Measurements from ENCODE around the gene EFEMP1.
"Not testable (repeated sequence)": the region's sequence is repeated elsewhere in the genome, so short reads cannot be mapped to it uniquely, and the experiment has no call there.

The EFEMP1 gene

GRCh38 chr2:55846426-55846825 is 77.2 kb downstream of the EFEMP1 start:
- no peak overlapping the region for H3K4me3 ChIP-seq
- no peaks in the 10 kb centered on the region for H3K27me3 ChIP-seq
- no peaks in the 10 kb centered on the region for H4K20me1 ChIP-seq
- H3K4me1 ChIP-seq: peaks cover 14 to 68% (median 21%) of the 10 kb centered on the region in 10 experiments; a peak in 15 of 20 replicates
- H3K36me3 ChIP-seq: no peaks in the 10 kb centered on the region
- peaks cover 0 to 36% (median 20%) of the 10 kb centered on the region in 11 experiments; a peak in 18 of 22 replicates for H3K9me3 ChIP-seq (replicated peaks in 1 of 11)
- no peak overlapping the region for H3K4me2 ChIP-seq
- no peak overlapping the region for H3K9ac ChIP-seq
- TF ChIP-seq Cebpa-rat (IDR thresholded peaks at IDR 0.05): no peak
- peak overlapping the region in 2 of 11 experiments; percentile 78 to 90; a peak in 3 of 22 replicates for H3K27ac ChIP-seq

GRCh38 chr2:55844986-55845385 is 78.6 kb downstream of the EFEMP1 start:
- peaks cover 14 to 81% (median 24%) of the 10 kb centered on the region in 10 experiments; a peak in 15 of 20 replicates for H3K4me1 ChIP-seq
- no peaks in the 10 kb centered on the region for H3K27me3 ChIP-seq
- no peak overlapping the region for H3K4me3 ChIP-seq
- no peaks in the 10 kb centered on the region for H3K36me3 ChIP-seq
- no peaks in the 10 kb centered on the region for H4K20me1 ChIP-seq
- no peak for TF ChIP-seq Cebpa-rat (IDR thresholded peaks at IDR 0.05)
- H3K9me3 ChIP-seq (replicated peaks in 1 of 11): peaks cover 0 to 35% (median 20%) of the 10 kb centered on the region in 11 experiments; a peak in 18 of 22 replicates
- peak overlapping the region in 3 of 11 experiments; percentile 8 to 64 (median 62); a peak in 5 of 22 replicates for H3K4me2 ChIP-seq
- H3K9ac ChIP-seq: peak overlapping the region in 1 of 11 experiments; percentile 62; a peak in 1 of 22 replicates
- H3K27ac ChIP-seq: peak overlapping the region in 4 of 11 experiments; percentile 39 to 90 (median 75); a peak in 5 of 22 replicates

GRCh38 chr2:55843994-55844345 is 79.6 kb downstream of the EFEMP1 start:
- H3K9ac ChIP-seq: peak overlapping the region in 1 of 11 experiments; percentile 68; a peak in 1 of 22 replicates
- no peaks in the 10 kb centered on the region for H3K36me3 ChIP-seq
- H3K27me3 ChIP-seq: no peaks in the 10 kb centered on the region
- peaks cover 0 to 35% (median 20%) of the 10 kb centered on the region in 11 experiments; a peak in 18 of 22 replicates for H3K9me3 ChIP-seq (replicated peaks in 1 of 11)
- H3K27ac ChIP-seq: peak overlapping the region in 4 of 11 experiments; percentile 50 to 90 (median 75); a peak in 6 of 22 replicates
- no peak overlapping the region for H3K4me3 ChIP-seq
- no peaks in the 10 kb centered on the region for H4K20me1 ChIP-seq
- H3K4me1 ChIP-seq: peaks cover 14 to 87% (median 23%) of the 10 kb centered on the region in 10 experiments; a peak in 15 of 20 replicates
- H3K4me2 ChIP-seq: peak overlapping the region in 8 of 11 experiments; percentile 3 to 69 (median 34); a peak in 12 of 22 replicates
- TF ChIP-seq Cebpa-rat (IDR thresholded peaks at IDR 0.05): no peak

- Histone ChIP-seq H4K20me1 (no peaks in the 10 kb centered on the region), H3K27ac (peak overlapping the region in 5 of 11 experiments; percentile 38 to 90 (median 72); a peak in 9 of 22 replicates), H3K4me2 (peak overlapping the region in 8 of 11 experiments; percentile 3 to 69 (median 34); a peak in 13 of 22 replicates), H3K9me3 (replicated peaks in 1 of 11) (peaks cover 0 to 37% (median 20%) of the 10 kb centered on the region in 11 experiments; a peak in 18 of 22 replicates), H3K9ac (peak overlapping the region in 2 of 11 experiments; percentile 38 to 68; a peak in 3 of 22 replicates), H3K4me1 (peaks cover 9 to 88% (median 17%) of the 10 kb centered on the region in 10 experiments; a peak in 15 of 20 replicates), H3K4me3 (no peak overlapping the region), H3K27me3 (no peaks in the 10 kb centered on the region), H3K36me3 (no peaks in the 10 kb centered on the region)
- no peak for TF ChIP-seq Cebpa-rat (IDR thresholded peaks at IDR 0.05)
These were observed 80.2 kb downstream of the EFEMP1 start for GRCh38 chr2:55843096-55843993.

GRCh38 chr2:55842046-55842445 is 81.5 kb downstream of the EFEMP1 start:
- H3K36me3 ChIP-seq: no peaks in the 10 kb centered on the region
- H3K27me3 ChIP-seq: no peaks in the 10 kb centered on the region
- no peak overlapping the region for H3K9ac ChIP-seq
- H3K27ac ChIP-seq: peak overlapping the region in 3 of 11 experiments; percentile 6 to 90 (median 72); a peak in 5 of 22 replicates
- H3K4me1 ChIP-seq: peaks cover 6 to 80% (median 13%) of the 10 kb centered on the region in 10 experiments; a peak in 14 of 20 replicates
- no peak for TF ChIP-seq Cebpa-rat (IDR thresholded peaks at IDR 0.05)
- H4K20me1 ChIP-seq: no peaks in the 10 kb centered on the region
- peaks cover 0 to 48% (median 26%) of the 10 kb centered on the region in 11 experiments; a peak in 18 of 22 replicates for H3K9me3 ChIP-seq (replicated peaks in 1 of 11)
- H3K4me3 ChIP-seq: no peak overlapping the region
- H3K4me2 ChIP-seq: peak overlapping the region in 3 of 11 experiments; percentile 62 to 69 (median 64); a peak in 6 of 22 replicates

- Histone ChIP-seq H3K4me3 (no peak overlapping the region), H3K27ac (no peak overlapping the region), H3K4me2 (peak overlapping the region in 3 of 11 experiments; percentile 2 to 21 (median 4); a peak in 2 of 22 replicates), H4K20me1 (no peaks in the 10 kb centered on the region), H3K4me1 (peaks cover 6 to 71% (median 13%) of the 10 kb centered on the region in 10 experiments; a peak in 14 of 20 replicates), H3K9me3 (replicated peaks in 1 of 11) (peaks cover 0 to 49% (median 14%) of the 10 kb centered on the region in 11 experiments; a peak in 15 of 22 replicates), H3K27me3 (no peaks in the 10 kb centered on the region), H3K36me3 (no peaks in the 10 kb centered on the region), H3K9ac (no peak overlapping the region)
- TF ChIP-seq Cebpa-rat (IDR thresholded peaks at IDR 0.05): no peak
These were observed 83.1 kb downstream of the EFEMP1 start for GRCh38 chr2:55840460-55840859.

GRCh38 chr2:55839182-55839819 is 84.3 kb downstream of the EFEMP1 start:
- H3K4me3 ChIP-seq: no peak overlapping the region
- TF ChIP-seq Cebpa-rat (IDR thresholded peaks at IDR 0.05): no peak
- peaks cover 0 to 43% (median 10%) of the 10 kb centered on the region in 11 experiments; a peak in 12 of 22 replicates for H3K9me3 ChIP-seq (replicated peaks in 1 of 11)
- no peaks in the 10 kb centered on the region for H3K27me3 ChIP-seq
- H3K4me1 ChIP-seq: peaks cover 6 to 60% (median 13%) of the 10 kb centered on the region in 10 experiments; a peak in 14 of 20 replicates
- H3K9ac ChIP-seq: no peak overlapping the region
- H3K4me2 ChIP-seq: peak overlapping the region in 4 of 11 experiments; percentile 1 to 21 (median 4); a peak in 2 of 22 replicates
- no peak overlapping the region for H3K27ac ChIP-seq
- no peaks in the 10 kb centered on the region for H3K36me3 ChIP-seq
- no peaks in the 10 kb centered on the region for H4K20me1 ChIP-seq

- peaks cover 0 to 43% (median 10%) of the 10 kb centered on the region in 11 experiments; a peak in 12 of 22 replicates for H3K9me3 ChIP-seq (replicated peaks in 1 of 11)
- H3K9ac ChIP-seq: no peak overlapping the region
- H3K27ac ChIP-seq: no peak overlapping the region
- peaks cover 3 to 53% (median 9%) of the 10 kb centered on the region in 10 experiments; a peak in 14 of 20 replicates for H3K4me1 ChIP-seq
- no peak for TF ChIP-seq Cebpa-rat (IDR thresholded peaks at IDR 0.05)
- 0 out of 22 replicates have a peak overlapping the region, but pooled peaks of 1 of the 11 experiments have one; percentile 21 for H3K4me2 ChIP-seq
- H4K20me1 ChIP-seq: no peaks in the 10 kb centered on the region
- no peaks in the 10 kb centered on the region for H3K27me3 ChIP-seq
- no peak overlapping the region for H3K4me3 ChIP-seq
- no peaks in the 10 kb centered on the region for H3K36me3 ChIP-seq
These were observed 84.9 kb downstream of the EFEMP1 start for GRCh38 chr2:55838653-55839052.

GRCh38 chr2:55838117-55838516 is 85.5 kb downstream of the EFEMP1 start:
- Histone ChIP-seq H3K4me1 (peaks cover 0 to 48% (median 4%) of the 10 kb centered on the region in 10 experiments; a peak in 14 of 20 replicates), H3K9me3 (replicated peaks in 1 of 11) (peaks cover 0 to 44% (median 10%) of the 10 kb centered on the region in 11 experiments; a peak in 13 of 22 replicates)
- not testable (repeated sequence) for H3K27me3 ChIP-seq, H3K9ac ChIP-seq, H3K4me3 ChIP-seq, H4K20me1 ChIP-seq, H3K27ac ChIP-seq, H3K36me3 ChIP-seq, H3K4me2 ChIP-seq

All from BLaER1 treated with 17β-estradiol and CSF1 and Interleukin-3, amounts not matched to agents 10 nM and 100 nM (cell line).